ENCODE data around the gene PPFIBP2. TPM values are rescaled to one million over a fixed set of nuclear protein-coding genes. Genes with fewer than 3 reads are reported as not detected.

Gene PPFIBP2
- polyA plus RNA-seq, 3 donors, result 5.5 to 22.6 (median 8.1) TPM

GRCh38 chr11:7605186-7605943 lies 91.6 kb downstream of the PPFIBP2 start:
- H3K27ac ChIP-seq (ENCODE audit: low read depth, low read length), result no peak overlapping the region
- 25 to 63% (median 62%) methylated on average over 5 of the region's 5 CpGs for WGBS, 3 donors

GRCh38 chr11:7606496-7606895 lies 92.7 kb downstream of the PPFIBP2 start:
- H3K27ac ChIP-seq (ENCODE audit: low read depth, low read length), result no peak overlapping the region

- no peak overlapping the region for H3K27ac ChIP-seq (ENCODE audit: low read depth, low read length)
- 70 to 85% (median 82%) methylated on average over 4 of the region's 4 CpGs for WGBS, 3 donors
These were observed 95.2 kb downstream of the PPFIBP2 start for GRCh38 chr11:7609015-7609414.

GRCh38 chr11:7609521-7609920 lies 95.7 kb downstream of the PPFIBP2 start:
- H3K27ac ChIP-seq (ENCODE audit: low read depth, low read length), result no peak overlapping the region

GRCh38 chr11:7610393-7610792 lies 96.6 kb downstream of the PPFIBP2 start:
- 84 to 97% (median 93%) methylated on average over 3 of the region's 3 CpGs for WGBS, 3 donors

GRCh38 chr11:7611411-7611810 lies 97.6 kb downstream of the PPFIBP2 start:
- 31 to 84% (median 74%) methylated on average over 1 of the region's 1 CpG for WGBS, 3 donors

More at GRCh38 chr11:7610393-7610792, 96.6 kb downstream of the PPFIBP2 start:
- no peak overlapping the region for H3K27ac ChIP-seq (ENCODE audit: low read depth, low read length)

GRCh38 chr11:7612056-7612660 lies 98.4 kb downstream of the PPFIBP2 start:
- WGBS, 3 donors, result 44 to 83% (median 79%) methylated on average over 7 of the region's 7 CpGs
- no peak overlapping the region for H3K27ac ChIP-seq (ENCODE audit: low read depth, low read length)

More at GRCh38 chr11:7611411-7611810, 97.6 kb downstream of the PPFIBP2 start:
- H3K27ac ChIP-seq (ENCODE audit: low read depth, low read length), result no peak overlapping the region

GRCh38 chr11:7612661-7613393 lies 99.0 kb downstream of the PPFIBP2 start:
- no peak overlapping the region for H3K27ac ChIP-seq (ENCODE audit: low read depth, low read length)
- 32 to 67% (median 63%) methylated on average over 4 of the region's 4 CpGs for WGBS, 3 donors

- H3K27ac ChIP-seq (ENCODE audit: low read depth, low read length), result no peak overlapping the region
- 78 to 83% (median 81%) methylated on average over 4 of the region's 4 CpGs for WGBS, 3 donors
These were observed 99.6 kb downstream of the PPFIBP2 start for GRCh38 chr11:7613394-7613720.

- H3K27ac ChIP-seq (ENCODE audit: low read depth, low read length), result no peak overlapping the region
These were observed 100.9 kb downstream of the PPFIBP2 start for GRCh38 chr11:7614656-7615055.

GRCh38 chr11:7617032-7617431 lies 103.2 kb downstream of the PPFIBP2 start:
- no peak overlapping the region for H3K27ac ChIP-seq (ENCODE audit: low read depth, low read length)
- WGBS, 3 donors, result 87 to 94% (median 93%) methylated on average over 8 of the region's 8 CpGs

GRCh38 chr11:7619322-7619721 lies 105.5 kb downstream of the PPFIBP2 start:
- 86 to 90% (median 87%) methylated on average over 3 of the region's 3 CpGs for WGBS, 3 donors
- no peak overlapping the region for H3K27ac ChIP-seq (ENCODE audit: low read depth, low read length)

GRCh38 chr11:7621090-7621489 lies 107.3 kb downstream of the PPFIBP2 start:
- WGBS, 3 donors, result 68 to 77% (median 72%) methylated on average over 3 of the region's 3 CpGs
- no peak overlapping the region for H3K27ac ChIP-seq (ENCODE audit: low read depth, low read length)

GRCh38 chr11:7621554-7621953 lies 107.8 kb downstream of the PPFIBP2 start:
- WGBS, 3 donors, result 6 to 18% (median 10%) methylated on average over 1 of the region's 1 CpG
- H3K27ac ChIP-seq (ENCODE audit: low read depth, low read length), result no peak overlapping the region

- WGBS, 3 donors, result 90 to 96% (median 92%) methylated on average over 2 of the region's 2 CpGs
These were observed 108.9 kb downstream of the PPFIBP2 start for GRCh38 chr11:7622721-7623120.

GRCh38 chr11:7628660-7629059 lies 114.9 kb downstream of the PPFIBP2 start:
- H3K27ac ChIP-seq (ENCODE audit: low read depth, low read length), result no peak overlapping the region
- WGBS, 3 donors, result 60 to 86% (median 82%) methylated on average over 3 of the region's 3 CpGs

More at GRCh38 chr11:7622721-7623120, 108.9 kb downstream of the PPFIBP2 start:
- H3K27ac ChIP-seq (ENCODE audit: low read depth, low read length), result no peak overlapping the region

- no peak overlapping the region for H3K27ac ChIP-seq (ENCODE audit: low read depth, low read length)
- 80 to 89% (median 82%) methylated on average over 2 of the region's 2 CpGs for WGBS, 3 donors
These were observed 116.2 kb downstream of the PPFIBP2 start for GRCh38 chr11:7630002-7630401.

- no peak overlapping the region for H3K27ac ChIP-seq (ENCODE audit: low read depth, low read length)
- WGBS, 3 donors, result 79 to 96% (median 85%) methylated on average over 2 of the region's 2 CpGs
These were observed 118.4 kb downstream of the PPFIBP2 start for GRCh38 chr11:7632211-7632610.

GRCh38 chr11:7635137-7635536 lies 121.3 kb downstream of the PPFIBP2 start:
- H3K27ac ChIP-seq (ENCODE audit: low read depth, low read length), result no peak overlapping the region
- WGBS, 3 donors, result 72 to 85% (median 82%) methylated on average over 4 of the region's 4 CpGs

Data from adipose tissue (tissue), 3 donors.